H9 (cell line): ENCODE measurements around the gene MMP14. TPM values are rescaled to one million over a fixed set of nuclear protein-coding genes. Genes with fewer than 3 reads are reported as not detected.

ENCODE experiments used
- DNase-seq: peaks from one replicate; pipeline ENCODE4 v3.0.0-alpha.2; 2017
- H2AFZ ChIP-seq: one replicate; pipeline ENCODE4 v1.6.1; 2013; ENCODE audit warnings: mild to moderate bottlenecking, low read length, control low read depth, moderate library complexity
- H2AK5ac ChIP-seq: 2 replicates; pipeline ENCODE4 v1.6.1; 2013; ENCODE audit warnings: low read length, control low read depth, mixed read lengths; ENCODE audit not compliant: insufficient read length
- H2BK120ac ChIP-seq: one replicate; pipeline ENCODE4 v1.6.1; 2013; ENCODE audit warnings: low read depth, mild to moderate bottlenecking, low read length, control low read depth, inconsistent platforms; ENCODE audit not compliant: poor library complexity, severe bottlenecking
- H2BK12ac ChIP-seq: 2 replicates; pipeline ENCODE4 v1.6.1; 2013; ENCODE audit warnings: low read length, control low read depth, mixed read lengths, low read depth; ENCODE audit not compliant: insufficient read length
- H2BK15ac ChIP-seq: 2 replicates; pipeline ENCODE4 v1.6.1; 2013; ENCODE audit warnings: low read depth, low read length, control low read depth
- H2BK20ac ChIP-seq: one replicate; pipeline ENCODE4 v1.6.1; 2013; ENCODE audit warnings: low read depth, mild to moderate bottlenecking, low read length, control low read depth, inconsistent platforms; ENCODE audit not compliant: poor library complexity, severe bottlenecking
- H2BK5ac ChIP-seq: 2 replicates; pipeline ENCODE4 v1.6.1; 2013; ENCODE audit warnings: low read length, control low read depth, mixed read lengths; ENCODE audit not compliant: insufficient read length
- H3K14ac ChIP-seq: 2 replicates; pipeline ENCODE4 v1.6.1; 2013; ENCODE audit warnings: low read length, control low read depth; ENCODE audit not compliant: insufficient read depth
- H3K18ac ChIP-seq: 2 replicates; pipeline ENCODE4 v1.6.1; 2013; ENCODE audit warnings: low read depth, mild to moderate bottlenecking, mixed read lengths, low read length, control low read depth; ENCODE audit not compliant: insufficient read length
- H3K23ac ChIP-seq: 2 replicates; pipeline ENCODE4 v1.6.1; 2013; ENCODE audit warnings: low read length, control low read depth, mixed read lengths, low read depth; ENCODE audit not compliant: insufficient read length
- H3K23me2 ChIP-seq: 2 replicates; pipeline ENCODE4 v1.6.1; 2013; ENCODE audit warnings: low read depth, mild to moderate bottlenecking, mixed read lengths, low read length, control low read depth; ENCODE audit not compliant: insufficient read length, poor library complexity, severe bottlenecking
- H3K27ac ChIP-seq: 2 replicates; pipeline ENCODE4 v1.5.1; 2013; ENCODE audit warnings: low read length, control low read depth, mixed read lengths, low read depth; ENCODE audit not compliant: insufficient read length
- H3K27me3 ChIP-seq: 2 replicates; pipeline ENCODE4 v1.6.1; 2013; ENCODE audit warnings: low read length, control low read depth, inconsistent platforms; ENCODE audit not compliant: insufficient read depth
- H3K4ac ChIP-seq: 2 replicates; pipeline ENCODE4 v1.6.1; 2013; ENCODE audit warnings: low read depth, mild to moderate bottlenecking, control low read depth, inconsistent platforms, low read length, moderate library complexity
- H3K4me1 ChIP-seq: 2 replicates; pipeline ENCODE4 v1.6.1; 2013; ENCODE audit warnings: low read length, control low read depth, inconsistent platforms; ENCODE audit not compliant: insufficient read depth
- H3K4me2 ChIP-seq: 2 replicates; pipeline ENCODE4 v1.6.1; 2013; ENCODE audit warnings: low read length, control low read depth, mixed read lengths; ENCODE audit not compliant: insufficient read length, insufficient read depth
- H3K56ac ChIP-seq: 2 replicates; pipeline ENCODE4 v1.6.1; 2013; ENCODE audit warnings: low read depth, mild to moderate bottlenecking, mixed read lengths, low read length, control low read depth; ENCODE audit not compliant: insufficient read length
- H3K79me1 ChIP-seq: 2 replicates; pipeline ENCODE4 v1.6.1; 2013; ENCODE audit warnings: low read depth, mild to moderate bottlenecking, moderate library complexity, low read length, control low read depth, inconsistent platforms; ENCODE audit not compliant: insufficient read depth, poor library complexity, severe bottlenecking
- H3K79me2 ChIP-seq: 2 replicates; pipeline ENCODE4 v1.6.1; 2013; ENCODE audit warnings: low read length, control low read depth, inconsistent platforms; ENCODE audit not compliant: insufficient read depth
- H3K9ac ChIP-seq: 2 replicates; pipeline ENCODE4 v1.6.1; 2013; ENCODE audit warnings: low read length, control low read depth, mixed read lengths; ENCODE audit not compliant: insufficient read length; ENCODE audit errors: extremely low read depth
- H3K9me3 ChIP-seq: one replicate; pipeline ENCODE4 v1.6.1; 2013; ENCODE audit warnings: low read depth, low read length, inconsistent platforms; ENCODE audit not compliant: control insufficient read depth
- H3T11ph ChIP-seq: one replicate; pipeline ENCODE4 v1.6.1; 2013; ENCODE audit warnings: mild to moderate bottlenecking, low read length, control low read depth, inconsistent platforms
- H4K20me1 ChIP-seq: one replicate; pipeline ENCODE4 v1.6.1; 2013; ENCODE audit not compliant: control insufficient read depth, insufficient read length, insufficient read depth
- H4K5ac ChIP-seq: 2 replicates; pipeline ENCODE4 v1.6.1; 2013; ENCODE audit warnings: low read depth, mild to moderate bottlenecking, mixed read lengths, low read length, control low read depth; ENCODE audit not compliant: insufficient read length
- H4K8ac ChIP-seq: replicated peaks from 2 replicates; pipeline ENCODE4 v1.6.1; 2013; ENCODE audit warnings: low read length, control low read depth, mixed read lengths, low read depth; ENCODE audit not compliant: insufficient read length
- H4K91ac ChIP-seq: 2 replicates; pipeline ENCODE4 v1.6.1; 2013; ENCODE audit warnings: low read depth, mild to moderate bottlenecking, moderate library complexity, mixed read lengths, low read length, control low read depth; ENCODE audit not compliant: insufficient read length
- H3K27ac Mint-ChIP-seq, 3 experiments: 2 replicates in 2 of 3; 3 replicates in 1 of 3; pipeline ENCODE4 v1.8.0; 2020 to 2021; ENCODE audit warnings: mixed read lengths in 3 of 3, mild to moderate bottlenecking in 1 of 3, moderate library complexity in 1 of 3
- H3K27me3 Mint-ChIP-seq: 2 replicates; pipeline ENCODE4 v1.8.0; 2021; ENCODE audit warnings: low read depth, mild to moderate bottlenecking, moderate library complexity, mixed read lengths
- H3K36me3 Mint-ChIP-seq, 3 experiments: 2 replicates in 2 of 3; 3 replicates in 1 of 3; pipeline ENCODE4 v1.8.0; 2020 to 2021; ENCODE audit warnings: low read depth in 3 of 3, mixed read lengths in 3 of 3; ENCODE audit not compliant: insufficient read depth in 1 of 3
- H3K4me1 Mint-ChIP-seq, 2 experiments: 2 replicates each; pipeline ENCODE4 v1.8.0; 2020; ENCODE audit warnings: mixed read lengths in 2 of 2
- H3K4me3 Mint-ChIP-seq, 2 experiments: 2 replicates in 1 of 2; 3 replicates in 1 of 2; pipeline ENCODE4 v1.8.0; 2020 to 2021; ENCODE audit warnings: mild to moderate bottlenecking in 2 of 2, mixed read lengths in 2 of 2, moderate library complexity in 1 of 2
- H3K9me3 Mint-ChIP-seq, 2 experiments: 2 replicates in 1 of 2; 3 replicates in 1 of 2; pipeline ENCODE4 v1.8.0; 2020; ENCODE audit warnings: mild to moderate bottlenecking in 2 of 2, mixed read lengths in 2 of 2, moderate library complexity in 1 of 2
- WGBS: extraction: QIAGEN DNeasy Blood & Tissue Kit; methylation state at CpG from one replicate; pipeline ENCODE4 v1.1.7; 2013; ENCODE audit warnings: missing lambda C conversion rate, low lambda C conversion rate, mixed read lengths; ENCODE audit not compliant: insufficient read length; ENCODE audit errors: extremely low coverage; 5-methylcytosine and 5-hydroxymethylcytosine counted together
- total RNA-seq: library from RNA; stranded (reverse); gene quantifications from 2 replicates; pipeline ENCODE4 v1.2.1, GENCODE V29; 2021
- TF ChIP-seq, protein P1 (sequence below): fragments of 200-600 bp; sonication (generic); conservative IDR thresholded peaks from 3 replicates; pipeline ENCODE4 v1.8.0; 2021; ENCODE audit warnings: antibody characterized with exemption, mild to moderate bottlenecking

MMP14 gene
- total RNA-seq, 1 experiment from 2014 or later = 56.5 TPM

DNA sequence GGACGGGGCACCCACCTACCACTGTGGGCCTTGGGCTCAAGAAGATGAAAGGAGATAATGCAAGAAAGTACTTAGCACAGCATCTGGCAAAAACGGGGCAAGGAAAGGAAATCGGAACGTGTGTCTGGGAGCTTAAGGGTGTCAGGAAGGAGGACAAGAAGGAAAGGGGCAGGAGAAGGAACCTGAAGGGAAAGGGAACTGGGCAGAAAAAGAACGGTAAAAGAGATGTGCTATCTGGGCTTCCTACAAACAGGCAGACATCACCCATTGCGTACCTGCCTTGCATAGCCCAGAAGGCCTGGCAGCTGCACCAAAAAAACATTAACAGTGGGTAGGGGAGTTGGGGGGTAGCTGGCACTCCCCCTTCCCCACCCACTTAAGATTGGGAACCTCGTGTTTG, 45.7 kb downstream of the MMP14 start:
- Histone ChIP-seq H4K8ac (no peak overlapping the region), H2BK12ac (no peak overlapping the region), H3K27ac (no peak overlapping the region), H3K9ac (no peak overlapping the region), H2AFZ (no peak overlapping the region), H3K27me3 (peaks cover 3% of the 10 kb centered on the region; the same call in 1 of the 2 replicates), H3K23me2 (peaks cover 12% of the 10 kb centered on the region), H3K56ac (no peak overlapping the region), H3K4ac (no peak overlapping the region), H2BK5ac (no peak overlapping the region), H2AK5ac (no peak overlapping the region), H2BK20ac (no peak overlapping the region), H2BK120ac (no peak overlapping the region), H4K91ac (no peak overlapping the region), H3K79me1 (no peaks in the 10 kb centered on the region), H3T11ph (no peak overlapping the region), H3K14ac (peak overlapping the region; percentile 13; the same call in 1 of the 2 replicates), H3K79me2 (no peaks in the 10 kb centered on the region), H4K20me1 (no peaks in the 10 kb centered on the region), H4K5ac (no peak overlapping the region), H3K4me2 (no peak overlapping the region), H3K4me1 (no peaks in the 10 kb centered on the region; the same call in 1 of the 2 replicates), H3K18ac (no peak overlapping the region), H2BK15ac (no peak overlapping the region), H3K9me3 (no peaks in the 10 kb centered on the region), H3K23ac (no peak overlapping the region)
- DNase-seq = no peak
- Mint-ChIP-seq H3K4me3 (peak overlapping the region in 1 of 2 experiments; percentile 46; a peak in 2 of 5 replicates), H3K36me3 (peaks cover 3 to 11% (median 6%) of the 10 kb centered on the region in 3 experiments; a peak in 5 of 7 replicates), H3K27ac (no peak overlapping the region; a peak in 2 of 7 replicates), H3K4me1 (peaks cover 29 to 33% of the 10 kb centered on the region in 2 experiments), H3K9me3 (no peaks in the 10 kb centered on the region; a peak in 1 of 5 replicates), H3K27me3 (peaks cover 35% of the 10 kb centered on the region)
- no CpG with 5 or more reads among the region's 7 CpGs for WGBS
- TF ChIP-seq, protein P1, sequence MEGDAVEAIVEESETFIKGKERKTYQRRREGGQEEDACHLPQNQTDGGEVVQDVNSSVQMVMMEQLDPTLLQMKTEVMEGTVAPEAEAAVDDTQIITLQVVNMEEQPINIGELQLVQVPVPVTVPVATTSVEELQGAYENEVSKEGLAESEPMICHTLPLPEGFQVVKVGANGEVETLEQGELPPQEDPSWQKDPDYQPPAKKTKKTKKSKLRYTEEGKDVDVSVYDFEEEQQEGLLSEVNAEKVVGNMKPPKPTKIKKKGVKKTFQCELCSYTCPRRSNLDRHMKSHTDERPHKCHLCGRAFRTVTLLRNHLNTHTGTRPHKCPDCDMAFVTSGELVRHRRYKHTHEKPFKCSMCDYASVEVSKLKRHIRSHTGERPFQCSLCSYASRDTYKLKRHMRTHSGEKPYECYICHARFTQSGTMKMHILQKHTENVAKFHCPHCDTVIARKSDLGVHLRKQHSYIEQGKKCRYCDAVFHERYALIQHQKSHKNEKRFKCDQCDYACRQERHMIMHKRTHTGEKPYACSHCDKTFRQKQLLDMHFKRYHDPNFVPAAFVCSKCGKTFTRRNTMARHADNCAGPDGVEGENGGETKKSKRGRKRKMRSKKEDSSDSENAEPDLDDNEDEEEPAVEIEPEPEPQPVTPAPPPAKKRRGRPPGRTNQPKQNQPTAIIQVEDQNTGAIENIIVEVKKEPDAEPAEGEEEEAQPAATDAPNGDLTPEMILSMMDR = no peak
